ENCODE measurements around the gene NELFCD. TPM values are rescaled to one million over a fixed set of nuclear protein-coding genes. Genes with fewer than 3 reads are reported as not detected.

NELFCD gene
- total RNA-seq, 2 experiments from 2014 or later = 102 to 103 TPM

DNA sequence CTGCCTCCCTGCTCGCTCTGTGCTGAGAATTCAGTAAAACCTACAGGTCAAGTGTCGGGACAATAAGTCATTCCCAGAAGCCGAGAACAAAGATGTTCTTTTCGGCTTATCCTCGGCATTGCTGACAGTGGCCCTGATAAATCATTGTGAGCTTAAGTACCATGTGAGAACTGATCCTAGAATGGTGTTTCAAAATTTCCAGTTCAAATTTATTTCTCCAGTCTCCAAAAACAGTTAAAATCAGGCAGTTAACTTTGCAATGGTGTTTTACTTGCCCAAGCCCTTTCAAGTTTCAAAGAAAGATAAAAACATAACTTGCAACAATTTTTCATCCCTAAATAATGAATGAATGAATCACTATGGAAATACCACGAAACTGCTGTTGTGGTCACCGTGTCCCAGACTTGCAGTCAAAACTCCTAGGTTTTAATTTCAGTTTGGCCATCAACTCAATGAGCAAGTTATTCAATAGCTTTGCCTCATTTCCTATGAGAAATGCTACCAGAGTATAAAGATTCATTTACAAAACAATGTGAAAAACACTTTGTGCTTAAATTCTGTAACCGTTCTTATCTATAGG, 46.8 kb downstream of the NELFCD start:
- intact Hi-C loops (cut with micrococcal nuclease) = no loop called here
- CTCF ChIA-PET = interaction anchor here (0.5 kb wide), 1 partner anchor 28 kb away, joined by 4 read pairs; no protein-coding TSS in a partner anchor
- H3K27me3 Mint-ChIP-seq (ENCODE audit: low read depth) = no peaks in the 10 kb centered on the region
- H3K36me3 Mint-ChIP-seq (ENCODE audit: low read depth) = peaks cover 55% of the 10 kb centered on the region
- H3K27ac Mint-ChIP-seq = peak overlapping the region; percentile 55
- peaks cover 60% of the 10 kb centered on the region for H3K4me1 Mint-ChIP-seq (ENCODE audit: low read depth)
- H3K9me3 Mint-ChIP-seq = no peaks in the 10 kb centered on the region
- DNase-seq = no peak
- H3K4me3 Mint-ChIP-seq = no peak overlapping the region

DNA sequence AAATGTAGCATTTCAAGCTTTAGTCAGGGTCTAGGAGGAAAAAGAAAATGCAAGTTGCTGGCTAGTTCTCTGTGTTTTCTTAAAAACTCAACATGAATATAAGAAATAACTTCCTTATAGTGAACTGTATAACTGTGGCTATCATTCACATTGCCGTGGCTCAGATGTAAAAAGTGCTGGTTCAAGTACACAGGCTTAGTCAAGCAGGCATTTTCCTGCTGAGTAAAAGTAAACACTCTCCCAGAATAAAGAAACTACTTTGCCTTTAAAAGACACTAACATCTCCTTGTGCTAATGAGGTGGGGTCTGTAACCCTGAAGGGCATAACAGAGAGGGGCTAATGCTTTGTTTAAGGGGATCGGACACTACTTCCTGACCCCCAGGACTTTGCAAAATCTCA, 47.8 kb downstream of the NELFCD start:
- Mint-ChIP-seq H3K4me1 (ENCODE audit: low read depth) (peaks cover 65% of the 10 kb centered on the region), H3K9me3 (no peaks in the 10 kb centered on the region), H3K4me3 (peak overlapping the region; percentile 0), H3K27me3 (ENCODE audit: low read depth) (no peaks in the 10 kb centered on the region), H3K27ac (peak overlapping the region; percentile 43), H3K36me3 (ENCODE audit: low read depth) (peaks cover 53% of the 10 kb centered on the region)
- DNase-seq = no peak
- CTCF ChIA-PET = interaction anchor here (0.6 kb wide), 1 partner anchor 638 kb away, joined by 4 read pairs; no protein-coding TSS in a partner anchor
- intact Hi-C loops (cut with micrococcal nuclease) = no loop called here

DNA sequence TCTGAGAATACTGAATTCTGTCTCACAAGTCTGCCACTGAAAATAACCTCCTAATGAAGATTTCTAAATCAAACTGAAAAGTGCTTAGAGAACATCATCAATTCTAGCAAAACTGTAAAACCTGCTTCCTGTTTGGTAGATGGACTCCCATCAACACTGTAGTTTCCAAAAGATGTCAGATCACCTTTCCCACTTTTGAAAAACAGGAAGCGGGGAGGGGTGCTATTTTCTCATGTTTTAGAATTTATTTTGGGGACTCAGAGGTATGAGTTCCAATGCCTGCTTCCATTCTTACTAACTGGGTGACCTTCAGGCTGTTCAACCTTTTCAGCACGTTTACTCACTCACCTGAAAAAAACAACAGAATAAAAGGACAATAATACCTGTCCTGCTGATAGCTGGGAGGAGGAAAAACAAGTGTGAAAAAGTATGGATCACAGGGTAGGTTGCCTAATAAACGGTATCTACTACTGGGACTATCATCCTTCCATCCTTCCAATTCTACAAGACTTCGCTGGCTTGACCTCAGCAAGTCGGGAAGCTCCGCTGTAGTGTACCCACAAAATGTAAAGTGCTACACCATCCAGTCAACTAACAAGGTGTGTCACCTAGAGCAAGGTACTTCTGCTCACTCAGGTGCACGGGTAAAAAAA, 50.0 kb downstream of the NELFCD start:
- intact Hi-C loops (cut with micrococcal nuclease) = loop anchor here (5.0 to 10.0 kb wide), 3 partner anchors 124 to 726 kb away; partner anchors contain the start of gene RAB22A
- Mint-ChIP-seq H3K9me3 (no peaks in the 10 kb centered on the region), H3K36me3 (ENCODE audit: low read depth) (peaks cover 49% of the 10 kb centered on the region), H3K4me1 (ENCODE audit: low read depth) (peaks cover 74% of the 10 kb centered on the region), H3K4me3 (peak overlapping the region; percentile 94), H3K27me3 (ENCODE audit: low read depth) (no peaks in the 10 kb centered on the region), H3K27ac (peak overlapping the region; percentile 93)
- CTCF ChIA-PET = interaction anchor here (1.2 to 1.9 kb wide), 5 partner anchors 12 to 176 kb away, joined by 4 to 6 read pairs (median 4); partner anchors contain the start of gene PRELID3B
- no peak for DNase-seq

DNA sequence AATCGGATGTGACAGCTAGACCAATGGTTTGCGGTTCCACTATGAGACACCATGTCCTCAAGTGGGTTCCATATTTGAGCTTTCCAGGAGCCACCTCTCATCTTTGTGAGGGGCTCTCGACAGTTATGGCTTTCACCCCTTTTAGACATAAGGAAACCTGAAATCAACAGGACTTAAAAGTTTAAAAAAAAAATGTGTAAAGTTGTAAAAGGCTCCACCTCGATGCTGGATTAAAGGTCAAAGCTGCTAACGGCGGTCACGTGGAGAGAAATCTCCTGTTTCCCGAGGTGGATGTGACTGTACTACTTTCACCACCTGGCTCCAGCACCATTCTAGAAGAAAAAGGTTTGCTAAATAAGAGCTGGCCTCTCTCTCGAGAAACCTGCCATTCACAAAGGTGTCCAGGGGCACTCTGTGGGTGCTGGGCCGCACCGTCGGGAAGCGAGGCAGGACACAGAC, 50.5 kb downstream of the NELFCD start:
- Mint-ChIP-seq H3K27ac (peak overlapping the region; percentile 93), H3K4me1 (ENCODE audit: low read depth) (peaks cover 75% of the 10 kb centered on the region), H3K4me3 (peak overlapping the region; percentile 94), H3K36me3 (ENCODE audit: low read depth) (peaks cover 51% of the 10 kb centered on the region), H3K9me3 (no peaks in the 10 kb centered on the region), H3K27me3 (ENCODE audit: low read depth) (no peaks in the 10 kb centered on the region)
- intact Hi-C loops (cut with micrococcal nuclease) = loop anchor here (1.0 to 10.0 kb wide), 9 partner anchors 11 to 727 kb away; partner anchors contain the start of genes CTSZ, NELFCD, PRELID3B and RAB22A
- CTCF ChIA-PET = interaction anchor here (0.6 to 1.9 kb wide), 8 partner anchors 12 to 1409 kb away, joined by 3 to 10 read pairs (median 4); partner anchors contain the start of gene PRELID3B
- peak; percentile 36 for DNase-seq

DNA sequence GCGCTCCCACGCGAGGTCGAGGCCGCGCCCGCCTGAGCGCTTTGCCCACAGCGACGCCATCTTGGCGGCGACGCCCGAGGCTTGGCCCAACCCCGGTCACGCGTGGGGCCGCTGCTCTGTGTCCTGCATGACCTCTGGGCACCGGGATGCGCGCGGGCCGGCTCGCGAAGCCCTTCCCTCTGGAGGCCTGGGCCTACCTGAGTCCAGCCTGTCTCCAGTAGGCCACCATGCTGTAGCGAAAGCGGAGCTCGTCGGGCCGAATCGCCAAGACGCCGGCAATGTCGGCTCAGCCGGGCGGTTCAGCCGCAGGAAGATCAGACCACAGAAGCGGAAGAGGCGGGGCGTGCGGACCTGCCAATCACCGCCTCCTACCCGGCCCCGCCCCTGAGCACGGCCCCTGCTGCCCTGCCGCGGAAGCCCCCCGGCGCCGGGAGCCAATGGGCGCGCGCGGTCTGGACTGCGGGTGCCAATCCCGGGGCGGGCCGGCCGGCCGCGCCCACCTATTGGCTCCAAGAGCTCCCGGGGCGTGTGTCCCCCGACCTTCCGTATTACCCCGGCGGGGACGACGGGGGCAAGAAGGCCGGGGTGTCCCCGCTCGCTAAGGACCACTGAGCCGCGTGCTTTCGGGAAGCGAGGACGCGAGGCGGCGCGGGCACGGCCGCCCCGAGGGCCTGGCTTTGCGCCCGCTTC, 51.1 kb downstream of the NELFCD start, which contains the start of gene ATP5F1E:
Gene ATP5F1E, minus strand, starts transcription at position 313 of the 690 bp plus-strand sequence. Its CDS starts 84 bp downstream, at position 229.
- intact Hi-C loops (cut with micrococcal nuclease) = loop anchor here (1.0 to 10.0 kb wide), 9 partner anchors 10 to 727 kb away; partner anchors contain the start of genes CTSZ, NELFCD, PRELID3B and RAB22A
- H3K36me3 Mint-ChIP-seq (ENCODE audit: low read depth) = peaks cover 54% of the 10 kb centered on the region
- peaks cover 75% of the 10 kb centered on the region for H3K4me1 Mint-ChIP-seq (ENCODE audit: low read depth)

DNA sequence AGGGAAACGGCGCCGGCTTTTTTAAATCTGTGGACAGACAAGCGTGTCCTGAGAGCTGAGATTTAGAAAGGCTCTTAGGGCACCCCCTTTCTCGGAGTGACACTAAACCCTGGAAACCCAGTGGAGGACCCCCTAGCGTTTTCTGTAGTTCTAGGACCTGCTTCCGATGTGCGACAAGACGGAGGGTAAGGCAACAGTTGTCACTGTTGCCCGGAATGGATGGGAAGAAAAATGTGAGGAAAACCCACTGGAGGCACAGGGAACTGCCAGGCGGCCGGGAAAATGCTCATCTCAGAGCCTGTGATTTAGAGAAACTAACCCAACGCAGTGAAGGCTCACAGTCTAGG, 51.6 kb downstream of the NELFCD start:
- H3K27ac Mint-ChIP-seq = peak overlapping the region; percentile 91
- no peaks in the 10 kb centered on the region for H3K9me3 Mint-ChIP-seq
- CTCF ChIA-PET = interaction anchor here (1.6 to 1.9 kb wide), 2 partner anchors 11 to 174 kb away, joined by 5 to 6 read pairs; partner anchors contain the start of gene PRELID3B
- H3K4me1 Mint-ChIP-seq (ENCODE audit: low read depth) = peaks cover 74% of the 10 kb centered on the region
- H3K36me3 Mint-ChIP-seq (ENCODE audit: low read depth) = peaks cover 55% of the 10 kb centered on the region
- no peaks in the 10 kb centered on the region for H3K27me3 Mint-ChIP-seq (ENCODE audit: low read depth)
- peak overlapping the region; percentile 94 for H3K4me3 Mint-ChIP-seq
- no peak for DNase-seq
- intact Hi-C loops (cut with micrococcal nuclease) = loop anchor here (1.0 to 10.0 kb wide), 9 partner anchors 10 to 728 kb away; partner anchors contain the start of genes CTSZ, NELFCD, PRELID3B and RAB22A

More for the DNA sequence above, 51.1 kb downstream of the NELFCD start, which contains the start of gene ATP5F1E:
- H3K27me3 Mint-ChIP-seq (ENCODE audit: low read depth) = no peaks in the 10 kb centered on the region
- CTCF ChIA-PET = interaction anchor here (0.6 to 1.9 kb wide), 8 partner anchors 11 to 1410 kb away, joined by 3 to 10 read pairs (median 4); partner anchors contain the start of gene PRELID3B
- H3K9me3 Mint-ChIP-seq = no peaks in the 10 kb centered on the region
- H3K4me3 Mint-ChIP-seq = peak within 1 kb of the TSS; percentile 94
- peak; percentile 95 for DNase-seq
- H3K27ac Mint-ChIP-seq = peak within 1 kb of the TSS; percentile 93

DNA sequence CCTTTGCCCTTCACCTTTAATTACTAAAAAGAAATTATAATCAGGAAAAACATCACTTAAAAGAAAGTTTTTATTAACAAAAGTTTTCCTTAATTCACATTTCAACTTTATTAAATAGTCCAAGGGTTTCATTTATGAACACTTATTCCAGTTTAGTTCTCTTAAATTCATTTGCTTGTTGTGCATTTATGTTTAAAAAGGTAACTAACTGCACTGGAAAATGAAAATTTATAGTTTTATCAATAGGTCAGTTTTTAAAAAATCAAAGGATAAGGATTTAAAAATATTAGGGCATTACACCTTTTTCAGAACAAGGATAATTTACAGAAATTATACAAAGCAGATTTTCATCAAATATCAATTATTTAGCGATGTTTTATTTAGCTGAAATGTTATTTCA, 52.0 kb downstream of the NELFCD start:
- Mint-ChIP-seq H3K4me3 (peak overlapping the region; percentile 94), H3K36me3 (ENCODE audit: low read depth) (peaks cover 56% of the 10 kb centered on the region), H3K27me3 (ENCODE audit: low read depth) (no peaks in the 10 kb centered on the region), H3K9me3 (no peaks in the 10 kb centered on the region), H3K27ac (peak overlapping the region; percentile 91), H3K4me1 (ENCODE audit: low read depth) (peaks cover 73% of the 10 kb centered on the region)
- intact Hi-C loops (cut with micrococcal nuclease) = loop anchor here (2.0 to 10.0 kb wide), 4 partner anchors 126 to 728 kb away; partner anchors contain the start of gene RAB22A
- no peak for DNase-seq
- CTCF ChIA-PET = interaction anchor here (0.6 kb wide), 1 partner anchor 134 kb away, joined by 4 read pairs; no protein-coding TSS in a partner anchor

DNA sequence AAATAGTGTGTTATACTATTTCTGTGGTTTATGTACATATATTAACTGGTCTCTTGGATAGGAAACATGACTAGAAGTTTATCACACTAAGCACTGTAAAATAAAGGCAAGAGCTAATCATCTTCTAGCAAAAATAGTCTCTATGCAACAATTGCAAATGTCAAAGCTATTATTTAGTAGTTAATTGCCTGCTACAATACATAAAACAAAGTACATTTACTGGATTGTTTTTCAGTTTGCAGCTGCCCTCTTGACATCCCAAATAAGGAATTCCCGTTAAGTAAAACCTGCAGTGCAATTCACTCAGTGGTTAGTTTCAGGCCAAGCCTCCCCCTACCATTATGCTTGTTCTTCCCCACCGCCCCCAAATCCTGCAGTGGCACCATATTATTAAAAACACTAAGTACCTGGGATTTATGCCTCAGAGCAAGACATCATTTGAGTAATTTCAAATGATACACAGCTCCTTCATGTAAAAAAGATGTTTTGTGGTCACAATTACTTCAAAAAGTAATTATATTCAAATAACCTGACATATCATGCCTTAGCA, 52.6 kb downstream of the NELFCD start:
- H3K9me3 Mint-ChIP-seq = no peaks in the 10 kb centered on the region
- peaks cover 55% of the 10 kb centered on the region for H3K36me3 Mint-ChIP-seq (ENCODE audit: low read depth)
- H3K4me1 Mint-ChIP-seq (ENCODE audit: low read depth) = peaks cover 68% of the 10 kb centered on the region
- no peak for DNase-seq
- no peaks in the 10 kb centered on the region for H3K27me3 Mint-ChIP-seq (ENCODE audit: low read depth)
- CTCF ChIA-PET = interaction anchor here (0.6 to 0.8 kb wide), 2 partner anchors 43 to 135 kb away, joined by 3 to 4 read pairs; no protein-coding TSS in a partner anchor
- peak overlapping the region; percentile 55 for H3K27ac Mint-ChIP-seq
- H3K4me3 Mint-ChIP-seq = peak overlapping the region; percentile 4
- intact Hi-C loops (cut with micrococcal nuclease) = loop anchor here (2.0 to 10.0 kb wide), 4 partner anchors 126 to 729 kb away; partner anchors contain the start of gene RAB22A

DNA sequence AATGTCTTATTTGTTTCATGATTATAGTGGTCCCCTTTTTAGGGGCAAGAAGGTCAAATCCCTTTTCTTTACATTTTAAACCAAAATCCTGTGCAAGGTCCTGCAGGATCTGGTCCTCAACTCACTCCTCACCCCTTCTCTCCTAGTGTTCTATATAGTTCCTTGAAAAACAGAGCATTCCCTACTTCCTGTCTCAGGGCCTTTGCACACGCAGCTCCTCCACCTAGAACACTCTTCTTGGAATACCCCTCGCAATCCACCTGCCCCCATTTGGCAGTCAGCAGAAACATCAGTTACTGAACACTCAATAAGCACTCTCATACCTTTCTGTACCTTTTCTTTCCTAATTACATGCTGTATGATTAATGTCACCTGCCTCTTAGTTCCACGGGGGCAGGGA, 54.3 kb downstream of the NELFCD start:
- peaks cover 67% of the 10 kb centered on the region for H3K4me1 Mint-ChIP-seq (ENCODE audit: low read depth)
- intact Hi-C loops (cut with micrococcal nuclease) = loop anchor here (10.0 kb wide), 2 partner anchors 641 to 731 kb away; partner anchors contain the start of gene RAB22A
- peak overlapping the region; percentile 67 for H3K27ac Mint-ChIP-seq
- peaks cover 48% of the 10 kb centered on the region for H3K36me3 Mint-ChIP-seq (ENCODE audit: low read depth)
- no peaks in the 10 kb centered on the region for H3K9me3 Mint-ChIP-seq
- H3K27me3 Mint-ChIP-seq (ENCODE audit: low read depth) = no peaks in the 10 kb centered on the region
- no peak for DNase-seq
- CTCF ChIA-PET = no interaction called here
- H3K4me3 Mint-ChIP-seq = no peak overlapping the region

DNA sequence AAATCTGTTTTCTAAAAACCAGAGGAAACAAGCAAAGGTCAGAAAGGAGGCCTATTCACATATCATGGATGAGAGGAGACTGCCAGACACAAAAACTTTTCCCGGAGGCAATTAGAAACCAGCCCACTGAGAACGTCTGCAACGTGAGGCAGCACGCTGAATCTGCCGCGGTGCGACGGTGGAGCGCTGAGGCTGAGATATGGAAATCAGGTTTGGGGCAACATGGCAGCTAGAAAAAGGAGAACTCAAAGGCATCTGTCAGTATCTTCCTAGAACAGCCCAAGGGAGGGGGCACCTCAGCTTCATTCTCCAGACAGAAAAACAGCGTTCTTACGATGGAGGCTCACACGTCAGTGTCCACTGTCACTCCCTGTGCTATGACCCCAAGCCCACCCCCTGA, 56.3 kb downstream of the NELFCD start:
- H3K9me3 Mint-ChIP-seq = no peaks in the 10 kb centered on the region
- peak overlapping the region; percentile 54 for H3K27ac Mint-ChIP-seq
- no peak for DNase-seq
- intact Hi-C loops (cut with micrococcal nuclease) = loop anchor here (10.0 kb wide), 2 partner anchors 643 to 733 kb away; partner anchors contain the start of gene RAB22A
- no peak overlapping the region for H3K4me3 Mint-ChIP-seq
- H3K36me3 Mint-ChIP-seq (ENCODE audit: low read depth) = peaks cover 50% of the 10 kb centered on the region
- CTCF ChIA-PET = no interaction called here
- no peaks in the 10 kb centered on the region for H3K27me3 Mint-ChIP-seq (ENCODE audit: low read depth)
- H3K4me1 Mint-ChIP-seq (ENCODE audit: low read depth) = peaks cover 66% of the 10 kb centered on the region

DNA sequence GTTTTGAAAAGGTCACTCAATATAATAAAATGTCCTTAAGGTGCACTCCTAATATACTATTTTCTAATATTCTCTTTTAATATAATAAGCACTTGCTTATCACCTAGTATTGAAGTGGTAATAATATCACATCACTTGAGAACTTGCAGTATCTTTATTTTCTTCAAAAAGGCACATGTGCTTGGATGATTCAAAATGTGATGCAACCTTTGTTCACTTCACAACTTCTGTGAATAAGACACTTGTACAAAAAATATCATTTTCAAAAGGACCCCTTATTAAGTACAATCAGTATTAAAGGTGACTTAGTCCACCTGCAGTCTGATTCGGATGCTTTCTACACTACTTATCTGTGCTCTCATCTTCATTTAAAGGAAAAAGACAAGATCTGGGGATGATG, 58.2 kb downstream of the NELFCD start:
- no peak for DNase-seq
- no peaks in the 10 kb centered on the region for H3K9me3 Mint-ChIP-seq
- no peaks in the 10 kb centered on the region for H3K27me3 Mint-ChIP-seq (ENCODE audit: low read depth)
- H3K27ac Mint-ChIP-seq = peak overlapping the region; percentile 89
- CTCF ChIA-PET = no interaction called here
- peaks cover 64% of the 10 kb centered on the region for H3K4me1 Mint-ChIP-seq (ENCODE audit: low read depth)
- peaks cover 48% of the 10 kb centered on the region for H3K36me3 Mint-ChIP-seq (ENCODE audit: low read depth)
- H3K4me3 Mint-ChIP-seq = peak overlapping the region; percentile 93
- intact Hi-C loops (cut with micrococcal nuclease) = loop anchor here (10.0 kb wide), 2 partner anchors 644 to 734 kb away; partner anchors contain the start of gene RAB22A

Data from activated naive CD4-positive, alpha-beta T cell treated with anti-CD3 and anti-CD28 coated beads for 36 hours (primary cell).